Thymus (tissue), 11 donors: ENCODE results near the gene TFIP11. TPM values are rescaled to one million over a fixed set of nuclear protein-coding genes. Genes with fewer than 3 reads are reported as not detected.

Source experiments
- DNase-seq, 9 donors: peaks; one replicate each; pipeline ENCODE4 v3.0.0-alpha.2; 2013; ENCODE audit warnings: low spot score in 9 of 9, low read depth in 6 of 9, missing footprints in 1 of 9
- H3K27ac ChIP-seq, 2 donors: one replicate each; pipeline ENCODE4 v1.5.1; 2013; ENCODE audit warnings: control low read depth in 1 of 2, low read depth in 1 of 2, low read length in 1 of 2, mild to moderate bottlenecking in 1 of 2, moderate library complexity in 1 of 2
- H3K27me3 ChIP-seq, 2 donors: one replicate each; pipeline ENCODE4 v1.5.1; 2013; ENCODE audit warnings: low read length in 1 of 2; ENCODE audit not compliant: control insufficient read depth in 2 of 2, insufficient read depth in 1 of 2
- H3K36me3 ChIP-seq, 2 donors: one replicate each; pipeline ENCODE4 v1.5.1; 2013; ENCODE audit warnings: low read length in 1 of 2, mild to moderate bottlenecking in 1 of 2, moderate library complexity in 1 of 2; ENCODE audit not compliant: control insufficient read depth in 2 of 2, insufficient read depth in 2 of 2
- H3K4me1 ChIP-seq, 2 donors: one replicate each; pipeline ENCODE4 v1.5.1; 2013; ENCODE audit warnings: low read length in 2 of 2; ENCODE audit not compliant: control insufficient read depth in 2 of 2, insufficient read depth in 2 of 2
- H3K4me3 ChIP-seq, 2 donors: one replicate each; pipeline ENCODE4 v1.5.1; 2013; ENCODE audit warnings: low read length in 2 of 2, control low read depth in 1 of 2, mild to moderate bottlenecking in 1 of 2
- H3K9me3 ChIP-seq, 2 donors: one replicate each; pipeline ENCODE4 v1.5.1; 2013; ENCODE audit warnings: low read length in 1 of 2, mild to moderate bottlenecking in 1 of 2; ENCODE audit not compliant: control insufficient read depth in 2 of 2, insufficient read depth in 1 of 2
- WGBS: extraction: QIAGEN DNeasy Blood & Tissue Kit; methylation state at CpG from one replicate; pipeline ENCODE4 v1.1.7; 2013; 5-methylcytosine and 5-hydroxymethylcytosine counted together
- polyA plus RNA-seq: library from polyadenylated mRNA; stranded (reverse); fragments of 200-250 nt; gene quantifications from one replicate; pipeline ENCODE4 v1.2.3, GENCODE V29; 2013
- total RNA-seq: library from RNA; stranded (reverse); fragments of 120-200 nt; gene quantifications from one replicate; pipeline ENCODE4 v1.2.4, GENCODE V29; 2013
- donor health status: healthy.

The TFIP11 gene
- total and polyA plus RNA-seq, 2 donors, result 32.9 to 39.6 TPM

GRCh38 chr22:26503758-26504157 lies 8.5 kb downstream of the TFIP11 start:
- Histone ChIP-seq H3K4me1 (peaks cover 9 to 12% of the 10 kb centered on the region in 2 donors), H3K9me3 (no peaks in the 10 kb centered on the region), H3K27ac (peak overlapping the region; percentile 76 to 80), H3K4me3 (no peak overlapping the region), H3K27me3 (no peaks in the 10 kb centered on the region), H3K36me3 (peaks cover 66 to 83% of the 10 kb centered on the region in 2 donors)
- no peak for DNase-seq
- WGBS, result 84% methylated on average over 1 of the region's 1 CpG

GRCh38 chr22:26502688-26503561 lies 9.3 kb downstream of the TFIP11 start:
- Histone ChIP-seq H3K4me1 (peaks cover 9 to 12% of the 10 kb centered on the region in 2 donors), H3K36me3 (peaks cover 65 to 80% of the 10 kb centered on the region in 2 donors), H3K27me3 (no peaks in the 10 kb centered on the region), H3K27ac (peak overlapping the region; percentile 76 to 80), H3K9me3 (no peaks in the 10 kb centered on the region), H3K4me3 (no peak overlapping the region)
- WGBS, result 8% methylated on average over 3 of the region's 3 CpGs
- DNase-seq, result peak in 5 of 9 donors; percentile 64 to 93 (median 82)

DNA sequence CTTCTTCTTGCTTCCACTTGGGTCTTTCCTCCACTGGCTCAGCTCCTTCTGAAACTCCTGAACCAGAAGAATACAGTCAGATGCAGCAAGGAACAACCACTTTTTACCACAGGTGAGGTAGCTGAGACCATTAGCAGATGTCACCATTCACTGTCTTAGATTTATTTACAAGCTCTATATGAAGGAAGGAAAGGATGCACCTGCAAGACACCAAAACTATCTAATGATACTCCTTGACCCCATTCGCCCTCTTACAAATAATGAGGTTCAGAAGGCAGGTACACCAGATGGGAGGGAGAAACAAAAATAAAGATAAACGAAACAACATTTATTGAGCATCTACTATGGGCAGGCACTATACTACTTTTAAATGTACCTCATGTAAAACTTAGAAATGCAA lies 10.3 kb downstream of the TFIP11 start:
- whole genome bisulfite sequencing, result 95% methylated on average over 2 of the region's 2 CpGs
- H3K27me3 ChIP-seq, result no peaks in the 10 kb centered on the region
- DNase-seq, result no peak
- no peak overlapping the region for H3K4me3 ChIP-seq
- peaks cover 9 to 12% of the 10 kb centered on the region in 2 donors for H3K4me1 ChIP-seq
- H3K9me3 ChIP-seq, result no peaks in the 10 kb centered on the region
- peaks cover 67 to 79% of the 10 kb centered on the region in 2 donors for H3K36me3 ChIP-seq
- no peak overlapping the region for H3K27ac ChIP-seq

GRCh38 chr22:26499188-26499703 lies 13.0 kb downstream of the TFIP11 start:
- 93% methylated on average over 25 of the region's 25 CpGs for WGBS
- Histone ChIP-seq H3K4me3 (no peak overlapping the region), H3K36me3 (peaks cover 69 to 79% of the 10 kb centered on the region in 2 donors), H3K27ac (no peak overlapping the region), H3K4me1 (peaks cover 9 to 12% of the 10 kb centered on the region in 2 donors), H3K9me3 (no peaks in the 10 kb centered on the region), H3K27me3 (no peaks in the 10 kb centered on the region)
- DNase-seq, result no peak

GRCh38 chr22:26496456-26496855 lies 15.8 kb downstream of the TFIP11 start:
- Histone ChIP-seq H3K27ac (no peak overlapping the region), H3K4me3 (no peak overlapping the region), H3K9me3 (no peaks in the 10 kb centered on the region), H3K27me3 (no peaks in the 10 kb centered on the region), H3K36me3 (peaks cover 78% of the 10 kb centered on the region in 2 donors), H3K4me1 (no peaks in the 10 kb centered on the region)
- no peak for DNase-seq
- 97% methylated on average over 4 of the region's 4 CpGs for WGBS

GRCh38 chr22:26494506-26494905 lies 17.8 kb downstream of the TFIP11 start:
- no peak overlapping the region for H3K27ac ChIP-seq
- peaks cover 71 to 80% of the 10 kb centered on the region in 2 donors for H3K36me3 ChIP-seq
- H3K9me3 ChIP-seq, result no peaks in the 10 kb centered on the region
- H3K27me3 ChIP-seq, result no peaks in the 10 kb centered on the region
- H3K4me1 ChIP-seq, result no peaks in the 10 kb centered on the region
- no peak overlapping the region for H3K4me3 ChIP-seq
- DNase-seq, result no peak

DNA sequence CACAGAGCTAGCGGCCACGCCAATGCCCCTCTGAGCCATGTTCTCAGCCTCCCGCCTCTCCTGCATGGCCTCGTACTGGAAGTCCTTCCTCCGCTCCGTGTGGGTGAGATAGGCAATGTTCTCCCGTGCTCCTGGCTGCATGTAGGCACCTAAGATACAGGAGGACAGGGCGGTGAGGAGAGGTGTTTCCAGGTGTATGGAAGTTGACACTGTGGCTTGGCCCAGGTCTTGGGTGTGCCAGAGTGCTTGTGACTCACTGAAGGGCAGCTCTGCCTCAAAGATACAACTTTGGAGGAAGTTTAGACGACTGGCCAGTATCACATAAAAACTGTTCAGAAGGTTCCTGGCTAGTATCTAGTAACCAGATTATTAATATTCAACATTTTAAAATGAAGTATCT lies 20.1 kb downstream of the TFIP11 start:
- no peaks in the 10 kb centered on the region for H3K4me1 ChIP-seq
- H3K9me3 ChIP-seq, result no peaks in the 10 kb centered on the region
- no peak overlapping the region for H3K27ac ChIP-seq
- peaks cover 74 to 88% of the 10 kb centered on the region in 2 donors for H3K36me3 ChIP-seq
- no peaks in the 10 kb centered on the region for H3K27me3 ChIP-seq
- H3K4me3 ChIP-seq, result no peak overlapping the region
- 97% methylated on average over 9 of the region's 9 CpGs for WGBS
- no peak for DNase-seq

GRCh38 chr22:26489447-26490036 lies 22.7 kb downstream of the TFIP11 start:
- H3K4me1 ChIP-seq, result peaks cover under 1% of the 10 kb centered on the region in 2 donors
- 95% methylated on average over 4 of the region's 4 CpGs for WGBS
- no peak overlapping the region for H3K4me3 ChIP-seq
- no peak for DNase-seq
- no peaks in the 10 kb centered on the region for H3K9me3 ChIP-seq
- no peaks in the 10 kb centered on the region for H3K27me3 ChIP-seq
- no peak overlapping the region for H3K27ac ChIP-seq
- peaks cover 49 to 66% of the 10 kb centered on the region in 2 donors for H3K36me3 ChIP-seq

GRCh38 chr22:26487996-26488395 lies 24.3 kb downstream of the TFIP11 start:
- Histone ChIP-seq H3K9me3 (no peaks in the 10 kb centered on the region), H3K27ac (no peak overlapping the region), H3K27me3 (no peaks in the 10 kb centered on the region), H3K4me3 (no peak overlapping the region), H3K36me3 (peaks cover 34 to 52% of the 10 kb centered on the region in 2 donors), H3K4me1 (peaks cover 9 to 10% of the 10 kb centered on the region in 2 donors)
- 48% methylated on average over 3 of the region's 3 CpGs for WGBS
- DNase-seq, result no peak
